H1 (cell line): ENCODE measurements around the gene CCBE1. TPM values are rescaled to one million over a fixed set of nuclear protein-coding genes. Genes with fewer than 3 reads are reported as not detected.

Source experiments
- CTCF ChIA-PET: fragments of 300-600 bp; sonication (Branson Sonifier 250); formaldehyde crosslinking; loops from one replicate; lab custom pipeline; 2021; ENCODE audit not compliant: partially characterized antibody; lab: Charles Lee
- POLR2A ChIA-PET: fragments of 300-600 bp; sonication (Branson Sonifier 250); formaldehyde crosslinking; loops from one replicate; lab custom pipeline; 2021; ENCODE audit warnings: inconsistent platforms; ENCODE audit not compliant: partially characterized antibody; lab: Charles Lee
- DNase-seq, 2 experiments: peaks; one replicate each; pipeline versions ENCODE4 v3.0.0 to v3.0.0-alpha.2; 2010 to 2022; ENCODE audit warnings: low spot score in 2 of 2, low read depth in 1 of 2, mixed read lengths in 1 of 2
- FAIRE-seq: peaks from 2 replicates; lab custom pipeline; 2011; peaks lifted over from hg19 to GRCh38; lab: Jason Lieb, UNC
- H2AFZ ChIP-seq: 2 replicates; pipeline ENCODE4 v1.8.1; 2012; ENCODE audit warnings: low read length, inconsistent platforms
- H2AK5ac ChIP-seq: 2 replicates; pipeline ENCODE4 v1.6.1; 2013; ENCODE audit warnings: low read depth, low read length
- H2BK120ac ChIP-seq: replicated peaks from 2 replicates; pipeline ENCODE3; 2013; ENCODE audit warnings: low read depth, low read length, inconsistent platforms
- H2BK12ac ChIP-seq: 2 replicates; pipeline ENCODE4 v1.6.1; 2013; ENCODE audit warnings: low read depth, low read length
- H2BK15ac ChIP-seq: 2 replicates; pipeline ENCODE4 v1.6.1; 2013; ENCODE audit warnings: low read length
- H2BK20ac ChIP-seq: 2 replicates; pipeline ENCODE4 v1.6.1; 2013; ENCODE audit warnings: low read length
- H2BK5ac ChIP-seq: 2 replicates; pipeline ENCODE4 v1.6.1; 2013; ENCODE audit warnings: low read depth, low read length
- H3K14ac ChIP-seq: 2 replicates; pipeline ENCODE4 v1.6.1; 2013; ENCODE audit warnings: inconsistent platforms; ENCODE audit not compliant: insufficient read length
- H3K18ac ChIP-seq: 2 replicates; pipeline ENCODE4 v1.6.1; 2013; ENCODE audit warnings: low read length; ENCODE audit errors: extremely low read depth
- H3K23ac ChIP-seq: 2 replicates; pipeline ENCODE4 v1.6.1; 2013; ENCODE audit warnings: inconsistent platforms; ENCODE audit not compliant: insufficient read length
- H3K23me2 ChIP-seq: 2 replicates; pipeline ENCODE4 v1.6.1; 2013; ENCODE audit warnings: low read depth, low read length
- H3K27ac ChIP-seq: 2 replicates; pipeline ENCODE4 v1.6.1; 2011; ENCODE audit warnings: low read depth, low read length, inconsistent platforms
- H3K27me3 ChIP-seq, 4 experiments: replicated peaks in 1 of 4; 1 replicate in 1 of 4; 2 replicates in 3 of 4; pipeline versions ENCODE4 v1.6.1 to v1.8.1; 2011 to 2013; ENCODE audit warnings: low read length in 3 of 4, mild to moderate bottlenecking in 3 of 4, inconsistent platforms in 2 of 4, mixed read lengths in 2 of 4, moderate library complexity in 1 of 4; ENCODE audit not compliant: control insufficient read depth in 3 of 4, insufficient read depth in 3 of 4; ENCODE audit errors: extremely low read depth in 1 of 4
- H3K36me3 ChIP-seq, 4 experiments: 2 replicates each; pipeline versions ENCODE4 v1.6.1 to v1.8.1; 2011 to 2013; ENCODE audit warnings: mild to moderate bottlenecking in 4 of 4, low read length in 3 of 4, moderate library complexity in 2 of 4, control low read depth in 1 of 4, inconsistent platforms in 1 of 4; ENCODE audit not compliant: insufficient read depth in 4 of 4, control insufficient read depth in 2 of 4
- H3K4ac ChIP-seq: replicated peaks from 2 replicates; pipeline ENCODE3; 2013; ENCODE audit warnings: low read length, low read depth, mixed read lengths, inconsistent platforms; ENCODE audit not compliant: insufficient read length
- H3K4me1 ChIP-seq, 4 experiments: replicated peaks in 1 of 4; 1 replicate in 1 of 4; 2 replicates in 3 of 4; pipeline versions ENCODE4 v1.6.1 to v1.8.1; 2011 to 2013; ENCODE audit warnings: low read length in 3 of 4, inconsistent platforms in 2 of 4, mixed read lengths in 1 of 4; ENCODE audit not compliant: insufficient read depth in 4 of 4, control insufficient read depth in 3 of 4
- H3K4me2 ChIP-seq, 2 experiments: 2 replicates each; pipeline versions ENCODE4 v1.6.1 to v1.8.1; 2011 to 2013; ENCODE audit warnings: low read depth in 2 of 2, low read length in 2 of 2, control low read depth in 1 of 2, inconsistent platforms in 1 of 2, mild to moderate bottlenecking in 1 of 2; ENCODE audit not compliant: insufficient read depth in 1 of 2
- H3K4me3 ChIP-seq, 4 experiments: fragments of 200-600, 300-600 bp in 1 of 4; sonication (generic), shearing (Covaris generic), sonication (Bioruptor Twin) in 1 of 4; 2 replicates each; pipeline versions ENCODE4 v1.5.1 to v1.8.1; 2011 to 2016; ENCODE audit warnings: low read length in 4 of 4, low read depth in 3 of 4, control low read depth in 2 of 4, inconsistent platforms in 2 of 4, mild to moderate bottlenecking in 2 of 4, mixed read lengths in 1 of 4, moderate library complexity in 1 of 4; ENCODE audit not compliant: insufficient read depth in 2 of 4; ENCODE audit errors: extremely low read depth in 1 of 4
- H3K56ac ChIP-seq: replicated peaks from 2 replicates; pipeline ENCODE3; 2013; ENCODE audit warnings: low read depth, mild to moderate bottlenecking, mixed read lengths, low read length, inconsistent platforms; ENCODE audit not compliant: insufficient read length
- H3K79me1 ChIP-seq: 2 replicates; pipeline ENCODE4 v1.6.1; 2013; ENCODE audit warnings: low read depth, low read length, control low read depth
- H3K79me2 ChIP-seq, 2 experiments: 2 replicates each; pipeline versions ENCODE4 v1.6.1 to v1.8.1; 2012 to 2013; ENCODE audit warnings: low read length in 2 of 2, mild to moderate bottlenecking in 2 of 2, inconsistent platforms in 1 of 2; ENCODE audit not compliant: insufficient read depth in 2 of 2, control insufficient read depth in 1 of 2
- H3K9ac ChIP-seq, 4 experiments: replicated peaks in 1 of 4; 1 replicate in 1 of 4; 2 replicates in 3 of 4; pipeline versions ENCODE4 v1.6.1 to v1.8.1; 2011 to 2013; ENCODE audit warnings: low read depth in 3 of 4, low read length in 3 of 4, control low read depth in 2 of 4, mild to moderate bottlenecking in 2 of 4, moderate library complexity in 2 of 4, inconsistent platforms in 1 of 4; ENCODE audit errors: extremely low read depth in 1 of 4
- H3K9me3 ChIP-seq, 2 experiments: 2 replicates each; pipeline versions ENCODE4 v1.6.1 to v1.8.1; 2012 to 2013; ENCODE audit warnings: mild to moderate bottlenecking in 2 of 2, moderate library complexity in 2 of 2, control low read depth in 1 of 2, inconsistent platforms in 1 of 2, low read depth in 1 of 2, low read length in 1 of 2, mixed read lengths in 1 of 2; ENCODE audit not compliant: insufficient read depth in 2 of 2
- H4K20me1 ChIP-seq, 2 experiments: replicated peaks in 1 of 2; 2 replicates each; pipeline versions ENCODE3 to v1.8.1; 2011 to 2013; ENCODE audit warnings: inconsistent platforms in 2 of 2, low read length in 2 of 2, mild to moderate bottlenecking in 1 of 2; ENCODE audit not compliant: insufficient read depth in 2 of 2, control insufficient read depth in 1 of 2
- H4K5ac ChIP-seq: 2 replicates; pipeline ENCODE4 v1.6.1; 2013; ENCODE audit warnings: low read length, low read depth, mixed read lengths, inconsistent platforms; ENCODE audit not compliant: insufficient read length
- H4K8ac ChIP-seq: 2 replicates; pipeline ENCODE4 v1.8.0; 2013; ENCODE audit warnings: mild to moderate bottlenecking, moderate library complexity, low read length, inconsistent platforms; ENCODE audit not compliant: insufficient read depth; ENCODE audit errors: extremely low read depth
- H4K91ac ChIP-seq: replicated peaks from 2 replicates; pipeline ENCODE3; 2013; ENCODE audit warnings: low read length, mixed read lengths, inconsistent platforms; ENCODE audit not compliant: insufficient read length
- NRF1 ChIP-seq: IDR thresholded peaks from 2 replicates; pipeline ENCODE4 v1.6.1; 2011; ENCODE audit warnings: mild to moderate bottlenecking, low read depth, low read length, improper control_type of control experiment
- PHF8 ChIP-seq: fragments of 200-600 bp; sonication (generic); conservative IDR thresholded peaks from 2 replicates; pipeline ENCODE4 v1.7.1; 2012; ENCODE audit warnings: low read depth, mild to moderate bottlenecking, inconsistent platforms, low read length, moderate library complexity
- USF2 ChIP-seq: IDR thresholded peaks from 2 replicates; pipeline ENCODE4 v1.6.1; 2011; ENCODE audit warnings: low read length, improper control_type of control experiment
- WGBS, 2 experiments: shearing (Covaris generic) in 1 of 2; methylation state at CpG; one replicate each; pipeline versions ENCODE4 v1.1.6 to v1.1.7; 2013 to 2015; ENCODE audit warnings: low lambda C conversion rate in 2 of 2, mixed read lengths in 2 of 2, inconsistent platforms in 1 of 2, low coverage in 1 of 2, missing lambda C conversion rate in 1 of 2; ENCODE audit not compliant: insufficient replicate concordance in 2 of 2, insufficient coverage in 1 of 2, insufficient read length in 1 of 2; ENCODE audit errors: extremely low coverage in 1 of 2, missing lambda C conversion rate in 1 of 2; 5-methylcytosine and 5-hydroxymethylcytosine counted together
- polyA plus RNA-seq, 7 experiments: library from polyadenylated mRNA; depleted of rRNA in 3 of 7; stranded (reverse) in 5 of 7; unstranded in 2 of 7; fragments of >200 nt in 5 of 7; fragments of 200-250 nt in 2 of 7; gene quantifications; 1 replicate in 5 of 7; 2 replicates in 1 of 7; 4 replicates in 1 of 7; pipeline versions ENCODE4 v1.2.1 to v1.2.3, GENCODE V29; 2011 to 2013; ENCODE audit warnings: missing spikeins in 2 of 7, mixed read lengths in 2 of 7
- total RNA-seq: library from RNA; stranded (reverse); fragmentation: NEBNext Ultra II Directional; extraction: Animal tissue kit (Norgen Biotek cat#: 25700); gene quantifications from 2 replicates; pipeline ENCODE4 v1.2.1, GENCODE V29; 2021

The CCBE1 gene
- total and polyA plus RNA-seq, 2 of the 8 experiments (the other 6 are each of a cell fraction or from before 2014, with no cell fraction given) = 2.1 to 2.6 TPM

- H3K23ac ChIP-seq = no peak overlapping the region
- H2BK12ac ChIP-seq = no peak overlapping the region
- FAIRE-seq (no peak), DNase-seq (no peak)
- H3K4me3 ChIP-seq = no peak overlapping the region
- no peak overlapping the region for H2AFZ ChIP-seq
- H3K18ac ChIP-seq = no peak overlapping the region
- no peak overlapping the region for H4K91ac ChIP-seq
- H4K5ac ChIP-seq = no peak overlapping the region
- H3K4me2 ChIP-seq = no peak overlapping the region
- no peaks in the 10 kb centered on the region for H3K4me1 ChIP-seq
- no peak overlapping the region for H2BK15ac ChIP-seq
- no peaks in the 10 kb centered on the region for H3K9me3 ChIP-seq
- no peak overlapping the region for H2BK5ac ChIP-seq
- ChIA-PET POLR2A (no interaction called here), CTCF (interaction anchor here (1.0 to 2.3 kb wide), 3 partner anchors 14 to 102 kb away, joined by 3 to 8 read pairs (median 4); no protein-coding TSS in a partner anchor)
- no peak overlapping the region for H3K4ac ChIP-seq
- H3K9ac ChIP-seq = no peak overlapping the region
- H3K27me3 ChIP-seq = peaks cover 0 to 2% (median 0%) of the 10 kb centered on the region in 4 experiments; a peak in 1 of 7 replicates
- H4K8ac ChIP-seq = no peak overlapping the region
- no peak overlapping the region for H3K27ac ChIP-seq
- H3K14ac ChIP-seq = no peak overlapping the region
- H2AK5ac ChIP-seq = no peak overlapping the region
- H3K56ac ChIP-seq = no peak overlapping the region
- no peaks in the 10 kb centered on the region for H3K79me2 ChIP-seq
- H3K79me1 ChIP-seq = no peaks in the 10 kb centered on the region
- H3K23me2 ChIP-seq = no peaks in the 10 kb centered on the region
- no peak overlapping the region for H2BK20ac ChIP-seq
- WGBS, 2 experiments = 94% methylated on average over 1 of the region's 1 CpG; no CpG with 5 or more reads in 1 of the 2 experiments
- H3K36me3 ChIP-seq = no peaks in the 10 kb centered on the region
- H2BK120ac ChIP-seq = no peak overlapping the region
- no peaks in the 10 kb centered on the region for H4K20me1 ChIP-seq
- TF ChIP-seq PHF8 (no peak), USF2 (no peak), NRF1 (no peak)
These were observed 36.2 kb upstream of the CCBE1 start for GRCh38 chr18:59733421-59733820.
